GM19043 (cell line): ENCODE measurements around the gene TMEM53.

ENCODE experiments used
- ATAC-seq: cut with Tn5 transposase; IDR thresholded peaks from one replicate; pipeline ENCODE4 v1.9.1; 2021; ENCODE audit warnings: low read depth; ENCODE audit not compliant: unreplicated experiment

TMEM53 gene

GRCh38 chr1:44606701-44607281 is 67.5 kb downstream of the TMEM53 start:
- ATAC-seq = no peak

DNA sequence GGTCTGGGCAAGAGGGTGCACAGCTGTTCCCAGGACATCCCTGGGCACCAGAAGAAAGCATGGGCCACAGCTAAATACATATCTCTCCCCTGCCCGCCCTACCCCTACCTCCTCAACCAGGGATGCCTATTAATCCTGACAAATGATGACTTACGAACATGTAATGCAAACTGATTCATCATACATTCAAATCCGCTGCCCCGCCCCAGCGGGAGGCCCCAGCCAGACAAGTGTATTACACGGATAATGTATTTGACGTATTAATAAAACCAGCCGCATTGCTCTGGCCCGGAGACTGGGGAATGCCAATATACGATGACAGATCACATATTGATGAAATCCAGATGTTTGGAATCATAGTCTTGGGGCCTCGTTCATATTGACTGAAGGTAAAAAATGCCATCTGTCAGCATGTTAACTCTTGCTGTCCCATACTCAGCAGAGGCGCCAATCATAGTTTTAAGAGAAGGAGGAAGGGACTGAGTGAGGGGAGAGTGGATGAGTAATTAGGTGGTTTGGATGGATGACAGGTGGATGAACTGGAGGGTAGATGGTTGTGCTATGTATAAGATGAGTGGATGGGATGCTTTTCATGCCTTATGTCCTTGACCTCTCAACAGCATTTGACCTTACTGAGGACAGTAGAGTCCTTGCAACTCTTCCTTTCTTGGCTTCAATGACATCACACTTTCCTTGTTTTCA is 68.2 kb downstream of the TMEM53 start:
- ATAC-seq = no peak

GRCh38 chr1:44604157-44604955 is 69.9 kb downstream of the TMEM53 start:
- no peak for ATAC-seq

GRCh38 chr1:44603718-44604117 is 70.6 kb downstream of the TMEM53 start:
- ATAC-seq = no peak
